Aorta (tissue), 5 donors: ENCODE measurements around the gene ZNF571. TPM values are rescaled to one million over a fixed set of nuclear protein-coding genes. Genes with fewer than 3 reads are reported as not detected.

Source experiments
- ATAC-seq: fragments of 200-7000 bp; cut with Tn5 transposase; one replicate; pipeline ENCODE4 v1.9.1; 2022; ENCODE audit warnings: moderate library complexity; ENCODE audit not compliant: low FRiP score
- DNase-seq, 2 donors: peaks; one replicate each; pipeline ENCODE4 v3.0.0-alpha.2; 2020
- H3K27ac ChIP-seq, 2 donors: one replicate each; pipeline ENCODE4 v1.5.1; 2013; ENCODE audit warnings: low read length in 2 of 2, mild to moderate bottlenecking in 2 of 2, moderate library complexity in 2 of 2, control low read depth in 1 of 2, inconsistent platforms in 1 of 2, low read depth in 1 of 2
- H3K27me3 ChIP-seq, 2 donors: one replicate each; pipeline ENCODE4 v1.6.1; 2013; ENCODE audit warnings: control low read depth in 1 of 2, low read length in 1 of 2, mild to moderate bottlenecking in 1 of 2, moderate library complexity in 1 of 2; ENCODE audit not compliant: insufficient read depth in 2 of 2, control insufficient read depth in 1 of 2
- H3K36me3 ChIP-seq, 2 donors: one replicate each; pipeline ENCODE4 v1.6.1; 2013; ENCODE audit warnings: control low read depth in 1 of 2, low read length in 1 of 2, mild to moderate bottlenecking in 1 of 2; ENCODE audit not compliant: insufficient read depth in 2 of 2, control insufficient read depth in 1 of 2
- H3K4me1 ChIP-seq, 2 donors: one replicate each; pipeline ENCODE4 v1.6.1; 2013; ENCODE audit warnings: low read length in 2 of 2, control low read depth in 1 of 2, mild to moderate bottlenecking in 1 of 2, moderate library complexity in 1 of 2; ENCODE audit not compliant: insufficient read depth in 2 of 2, control insufficient read depth in 1 of 2
- H3K4me3 ChIP-seq, 2 donors: one replicate each; pipeline ENCODE4 v1.5.1; 2013; ENCODE audit warnings: low read length in 2 of 2, control low read depth in 1 of 2, mild to moderate bottlenecking in 1 of 2
- H3K9me3 ChIP-seq: one replicate; pipeline ENCODE4 v1.6.1; 2013; ENCODE audit warnings: mild to moderate bottlenecking, low read length; ENCODE audit not compliant: control insufficient read depth
- WGBS, 2 donors: extraction: QIAGEN DNeasy Blood & Tissue Kit; methylation state at CpG; one replicate each; pipeline ENCODE4 v1.1.7; 2013; 5-methylcytosine and 5-hydroxymethylcytosine counted together
- intact Hi-C, 2 donors: fragments of 100-400 bp; cut with DNase I; formaldehyde crosslinking; loops; one replicate each; pipeline versions ENCODE4 v1.14.2 to v1.15.0; 2022
- polyA plus RNA-seq, 2 donors: library from polyadenylated mRNA; stranded (reverse); fragments of 200-250 nt; gene quantifications; one replicate each; pipeline ENCODE4 v1.2.3, GENCODE V29; 2013
- total RNA-seq, 2 donors: library from RNA; stranded (reverse); fragmentation: NEBNext Ultra II Directional; extraction: Animal tissue kit (Norgen Biotek cat#: 25700); gene quantifications; one replicate each; pipeline ENCODE4 v1.2.1, GENCODE V29; 2021
- donor health status: healthy with polysubstance abuse.
- donor health status: Bipolar disorder and iron deficiency.
- donor health status: DM: no; HTN: no; CAD: no.
- donor health status: DM: no; HTN: no; CAD: no.
- donor health status: DM: yes; HTN: yes; CAD: no.

Gene ZNF571
- total and polyA plus RNA-seq, 4 donors: 1.0 to 7.8 (median 4.3) TPM

GRCh38 chr19:37563518-37563917 is 31.1 kb downstream of the ZNF571 start:
- 95 to 99% methylated on average over 3 of the region's 3 CpGs for WGBS, 2 donors
- ATAC-seq (no peak), DNase-seq (no peak)
- no peak overlapping the region for H3K27ac ChIP-seq
- intact Hi-C loops: no loop called here
- H3K27me3 ChIP-seq: no peaks in the 10 kb centered on the region
- H3K4me1 ChIP-seq: no peaks in the 10 kb centered on the region
- H3K36me3 ChIP-seq: peaks cover 10 to 26% of the 10 kb centered on the region in 2 donors
- H3K4me3 ChIP-seq: no peak overlapping the region
- peaks cover 22% of the 10 kb centered on the region for H3K9me3 ChIP-seq

DNA sequence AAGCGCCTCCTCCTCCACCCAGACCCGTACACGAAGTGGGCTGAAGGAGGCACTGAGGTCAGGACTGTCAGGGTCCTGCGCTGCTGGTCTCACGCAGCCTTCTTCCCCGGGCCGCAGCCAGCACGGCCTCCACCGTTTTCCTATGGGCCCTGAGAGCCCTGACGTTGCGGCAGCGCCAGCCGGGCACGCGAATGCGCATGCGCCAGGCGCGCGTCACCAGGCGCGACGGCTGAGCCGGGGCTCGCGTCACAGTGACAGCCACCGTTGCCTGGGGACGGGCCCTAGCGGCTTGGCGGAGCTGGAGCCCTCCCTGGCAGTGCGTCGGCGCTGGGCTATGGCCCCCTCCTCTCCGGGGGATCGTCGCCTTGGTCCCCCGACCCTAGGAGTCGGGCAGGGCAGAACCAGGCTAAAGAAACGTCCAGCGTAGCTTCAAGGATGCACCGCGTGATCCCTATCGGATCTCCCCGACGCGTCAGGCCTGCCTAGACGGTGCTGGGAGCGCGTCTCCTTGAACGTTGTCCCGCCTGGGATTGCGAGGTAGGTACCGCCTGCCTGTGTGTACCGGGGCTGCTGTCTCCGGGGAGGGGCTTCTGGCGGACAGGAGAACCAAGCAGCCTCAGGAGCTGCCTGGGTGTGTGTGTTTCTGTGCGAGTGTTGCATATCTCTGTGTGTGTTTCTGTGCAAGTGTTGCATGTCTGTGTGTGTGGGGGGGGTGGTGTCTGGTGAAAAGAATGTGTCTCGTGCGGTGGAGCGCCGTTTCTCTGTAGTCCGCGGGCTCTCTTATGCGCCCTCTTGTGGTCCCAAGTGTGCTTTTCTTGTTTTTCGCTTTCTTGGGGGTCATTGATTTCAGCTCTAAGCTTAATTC is 43.2 kb downstream of the ZNF571 start:
- Histone ChIP-seq H3K36me3 (peaks cover 0 to 2% of the 10 kb centered on the region in 2 donors), H3K9me3 (peaks cover 45% of the 10 kb centered on the region), H3K4me3 (no peak overlapping the region), H3K27ac (no peak overlapping the region), H3K4me1 (no peaks in the 10 kb centered on the region), H3K27me3 (no peaks in the 10 kb centered on the region)
- DNase-seq (no peak), ATAC-seq (no peak)
- intact Hi-C loops: no loop called here
- WGBS, 2 donors: 2 to 5% methylated on average over 61 to 65 of the region's 65 CpGs

DNA sequence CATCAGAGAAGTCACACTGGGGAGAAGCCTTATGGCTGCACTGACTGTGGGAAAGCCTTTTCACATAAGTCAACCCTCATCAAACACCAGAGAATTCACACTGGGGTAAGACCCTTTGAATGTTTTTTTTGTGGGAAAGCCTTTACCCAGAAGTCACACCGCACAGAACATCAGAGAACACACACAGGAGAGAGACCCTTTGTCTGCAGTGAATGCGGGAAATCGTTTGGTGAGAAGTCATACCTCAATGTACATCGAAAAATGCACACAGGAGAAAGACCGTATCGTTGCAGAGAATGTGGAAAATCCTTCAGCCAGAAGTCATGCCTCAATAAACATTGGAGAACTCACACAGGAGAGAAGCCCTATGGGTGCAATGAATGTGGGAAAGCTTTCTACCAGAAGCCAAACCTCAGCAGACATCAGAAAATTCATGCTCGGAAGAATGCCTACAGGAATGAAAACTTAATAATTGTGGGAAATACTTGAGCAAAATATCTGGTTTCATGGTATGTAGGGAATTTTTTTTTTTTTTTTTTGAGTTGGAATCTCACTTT is 57.1 kb downstream of the ZNF571 start:
- intact Hi-C loops: no loop called here
- H3K9me3 ChIP-seq: peaks cover 31% of the 10 kb centered on the region
- ATAC-seq: no peak

GRCh38 chr19:37519890-37520289 is 74.7 kb downstream of the ZNF571 start:
- Histone ChIP-seq H3K4me3 (no peak overlapping the region), H3K4me1 (no peaks in the 10 kb centered on the region), H3K9me3 (peaks cover 10% of the 10 kb centered on the region), H3K27ac (no peak overlapping the region), H3K27me3 (no peaks in the 10 kb centered on the region), H3K36me3 (peaks cover 11 to 19% of the 10 kb centered on the region in 2 donors)
- intact Hi-C loops: no loop called here
- no peak for DNase-seq
- 56 to 65% methylated on average over 2 of the region's 2 CpGs for WGBS, 2 donors
- ATAC-seq: no peak

More for the DNA sequence above, 57.1 kb downstream of the ZNF571 start:
- DNase-seq: no peak
- WGBS, 2 donors: 97 to 99% methylated on average over 7 of the region's 7 CpGs
- Histone ChIP-seq H3K4me1 (no peaks in the 10 kb centered on the region), H3K4me3 (no peak overlapping the region), H3K27ac (no peak overlapping the region), H3K27me3 (no peaks in the 10 kb centered on the region), H3K36me3 (peaks cover 29 to 30% of the 10 kb centered on the region in 2 donors)

Other genes with a start within 250 kb of the ZNF571 start
- gene ZNF527, start 223.7 kb downstream of the ZNF571 start, total RNA-seq: 1 to 10 TPM; 7.3 to 9.0 TPM
- 1 to 10 TPM; 3.3 to 5.1 TPM for gene ZNF527, start 223.7 kb downstream of the ZNF571 start, polyA plus RNA-seq
- gene ZNF569, start 127.3 kb downstream of the ZNF571 start, total RNA-seq: 1 to 10 TPM; 5.4 to 6.7 TPM
- 1 to 10 TPM; 3.1 to 4.7 TPM for gene ZNF569, start 127.3 kb downstream of the ZNF571 start, polyA plus RNA-seq
- gene ZNF570, start 125.4 kb downstream of the ZNF571 start, total RNA-seq: 1 to 10 TPM; 6.0 to 8.8 TPM
- gene ZNF570, start 125.4 kb downstream of the ZNF571 start, polyA plus RNA-seq: 1 to 10 TPM; 3.2 to 4.9 TPM
- 1 to 10 TPM; 7.5 to 8.3 TPM for gene ZNF793, start 87.9 kb downstream of the ZNF571 start, total RNA-seq
- 1 to 10 TPM in 1 of 2 donors, under 1 TPM in 1; 0.63 to 7.3 TPM for gene ZNF793, start 87.9 kb downstream of the ZNF571 start, polyA plus RNA-seq
- gene ZNF540, start 84 bp upstream of the ZNF571 start, total RNA-seq: 10 to 100 TPM in 1 of 2 donors, 1 to 10 TPM in 1; 6.6 to 10.2 TPM
- gene ZNF540, start 84 bp upstream of the ZNF571 start, polyA plus RNA-seq: 10 to 100 TPM in 1 of 2 donors, 1 to 10 TPM in 1; 6.6 to 10.8 TPM
- 10 to 100 TPM; 11.8 to 15.7 TPM for gene ZFP30, start 60.7 kb upstream of the ZNF571 start, total RNA-seq
- gene ZFP30, start 60.7 kb upstream of the ZNF571 start, polyA plus RNA-seq: 1 to 10 TPM; 1.9 to 4.7 TPM
- 1 to 10 TPM; 5.0 to 8.4 TPM for gene ZNF607, start 125.0 kb upstream of the ZNF571 start, total RNA-seq
- 1 to 10 TPM in 1 of 2 donors, under 1 TPM in 1; 0.63 to 4.7 TPM for gene ZNF607, start 125.0 kb upstream of the ZNF571 start, polyA plus RNA-seq
- 10 to 100 TPM in 1 of 2 donors, 1 to 10 TPM in 1; 9.4 to 16.2 TPM for gene ZNF573, start 184.8 kb upstream of the ZNF571 start, total RNA-seq
- gene ZNF573, start 184.8 kb upstream of the ZNF571 start, polyA plus RNA-seq: 1 to 10 TPM; 1.5 to 2.0 TPM